Measurements from ENCODE around the gene CCDC77. TPM values are rescaled to one million over a fixed set of nuclear protein-coding genes. Genes with fewer than 3 reads are reported as not detected.
A peak's percentile ranks its signal among the peaks of the same experiment; 100 is the strongest.

Gene CCDC77
- total and polyA plus RNA-seq, 2 experiments from 2014 or later, result 24.7 to 26.7 TPM

GRCh38 chr12:473198-473597 is 71.8 kb downstream of the CCDC77 start:
- H2AFZ ChIP-seq, result no peak overlapping the region

GRCh38 chr12:473863-474577 is 72.6 kb downstream of the CCDC77 start:
- H3K4me3 Mint-ChIP-seq, result no peak overlapping the region
- ATAC-seq, result peak; percentile 63; the same call in 2 of the 3 replicates
- TF ChIP-seq, protein P1, sequence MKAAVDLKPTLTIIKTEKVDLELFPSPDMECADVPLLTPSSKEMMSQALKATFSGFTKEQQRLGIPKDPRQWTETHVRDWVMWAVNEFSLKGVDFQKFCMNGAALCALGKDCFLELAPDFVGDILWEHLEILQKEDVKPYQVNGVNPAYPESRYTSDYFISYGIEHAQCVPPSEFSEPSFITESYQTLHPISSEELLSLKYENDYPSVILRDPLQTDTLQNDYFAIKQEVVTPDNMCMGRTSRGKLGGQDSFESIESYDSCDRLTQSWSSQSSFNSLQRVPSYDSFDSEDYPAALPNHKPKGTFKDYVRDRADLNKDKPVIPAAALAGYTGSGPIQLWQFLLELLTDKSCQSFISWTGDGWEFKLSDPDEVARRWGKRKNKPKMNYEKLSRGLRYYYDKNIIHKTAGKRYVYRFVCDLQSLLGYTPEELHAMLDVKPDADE (IDR thresholded peaks at IDR 0.05), result no peak
- TF ChIP-seq CREB1 (CRISPR knock-in tag; IDR thresholded peaks at IDR 0.05; ENCODE audit: low read depth), result no peak
- TF ChIP-seq, protein P2, sequence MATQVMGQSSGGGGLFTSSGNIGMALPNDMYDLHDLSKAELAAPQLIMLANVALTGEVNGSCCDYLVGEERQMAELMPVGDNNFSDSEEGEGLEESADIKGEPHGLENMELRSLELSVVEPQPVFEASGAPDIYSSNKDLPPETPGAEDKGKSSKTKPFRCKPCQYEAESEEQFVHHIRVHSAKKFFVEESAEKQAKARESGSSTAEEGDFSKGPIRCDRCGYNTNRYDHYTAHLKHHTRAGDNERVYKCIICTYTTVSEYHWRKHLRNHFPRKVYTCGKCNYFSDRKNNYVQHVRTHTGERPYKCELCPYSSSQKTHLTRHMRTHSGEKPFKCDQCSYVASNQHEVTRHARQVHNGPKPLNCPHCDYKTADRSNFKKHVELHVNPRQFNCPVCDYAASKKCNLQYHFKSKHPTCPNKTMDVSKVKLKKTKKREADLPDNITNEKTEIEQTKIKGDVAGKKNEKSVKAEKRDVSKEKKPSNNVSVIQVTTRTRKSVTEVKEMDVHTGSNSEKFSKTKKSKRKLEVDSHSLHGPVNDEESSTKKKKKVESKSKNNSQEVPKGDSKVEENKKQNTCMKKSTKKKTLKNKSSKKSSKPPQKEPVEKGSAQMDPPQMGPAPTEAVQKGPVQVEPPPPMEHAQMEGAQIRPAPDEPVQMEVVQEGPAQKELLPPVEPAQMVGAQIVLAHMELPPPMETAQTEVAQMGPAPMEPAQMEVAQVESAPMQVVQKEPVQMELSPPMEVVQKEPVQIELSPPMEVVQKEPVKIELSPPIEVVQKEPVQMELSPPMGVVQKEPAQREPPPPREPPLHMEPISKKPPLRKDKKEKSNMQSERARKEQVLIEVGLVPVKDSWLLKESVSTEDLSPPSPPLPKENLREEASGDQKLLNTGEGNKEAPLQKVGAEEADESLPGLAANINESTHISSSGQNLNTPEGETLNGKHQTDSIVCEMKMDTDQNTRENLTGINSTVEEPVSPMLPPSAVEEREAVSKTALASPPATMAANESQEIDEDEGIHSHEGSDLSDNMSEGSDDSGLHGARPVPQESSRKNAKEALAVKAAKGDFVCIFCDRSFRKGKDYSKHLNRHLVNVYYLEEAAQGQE (IDR thresholded peaks at IDR 0.05; ENCODE audit: unreplicated experiment), result no peak
- TF ChIP-seq STAT1 (IDR thresholded peaks at IDR 0.05; ENCODE audit: unreplicated experiment), result no peak
- no peak for TF ChIP-seq NANOG (IDR thresholded peaks at IDR 0.05; ENCODE audit: borderline replicate concordance)
- no peak for TF ChIP-seq POLR2AphosphoS5 (IDR thresholded peaks at IDR 0.05; ENCODE audit: low read depth)
- no peak for TF ChIP-seq EZH2phosphoT487 (IDR thresholded peaks at IDR 0.05; ENCODE audit: unreplicated experiment)
- no peak for TF ChIP-seq ZNF114 (CRISPR knock-in tag; IDR thresholded peaks at IDR 0.05)
- TF ChIP-seq, protein P3, sequence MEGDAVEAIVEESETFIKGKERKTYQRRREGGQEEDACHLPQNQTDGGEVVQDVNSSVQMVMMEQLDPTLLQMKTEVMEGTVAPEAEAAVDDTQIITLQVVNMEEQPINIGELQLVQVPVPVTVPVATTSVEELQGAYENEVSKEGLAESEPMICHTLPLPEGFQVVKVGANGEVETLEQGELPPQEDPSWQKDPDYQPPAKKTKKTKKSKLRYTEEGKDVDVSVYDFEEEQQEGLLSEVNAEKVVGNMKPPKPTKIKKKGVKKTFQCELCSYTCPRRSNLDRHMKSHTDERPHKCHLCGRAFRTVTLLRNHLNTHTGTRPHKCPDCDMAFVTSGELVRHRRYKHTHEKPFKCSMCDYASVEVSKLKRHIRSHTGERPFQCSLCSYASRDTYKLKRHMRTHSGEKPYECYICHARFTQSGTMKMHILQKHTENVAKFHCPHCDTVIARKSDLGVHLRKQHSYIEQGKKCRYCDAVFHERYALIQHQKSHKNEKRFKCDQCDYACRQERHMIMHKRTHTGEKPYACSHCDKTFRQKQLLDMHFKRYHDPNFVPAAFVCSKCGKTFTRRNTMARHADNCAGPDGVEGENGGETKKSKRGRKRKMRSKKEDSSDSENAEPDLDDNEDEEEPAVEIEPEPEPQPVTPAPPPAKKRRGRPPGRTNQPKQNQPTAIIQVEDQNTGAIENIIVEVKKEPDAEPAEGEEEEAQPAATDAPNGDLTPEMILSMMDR (conservative IDR thresholded peaks at IDR 0.05; ENCODE audit: low read depth in 2 of 2), result no peak
- no peak for TF ChIP-seq ZNF331 (CRISPR knock-in tag; IDR thresholded peaks at IDR 0.05; ENCODE audit: low read depth)

More at GRCh38 chr12:473198-473597, 71.8 kb downstream of the CCDC77 start:
- Histone ChIP-seq H3K4me2 (no peak overlapping the region), H3K4me1 (ENCODE audit: insufficient read depth) (peaks cover 10% of the 10 kb centered on the region; the same call in 1 of the 2 replicates), H3K9me2 (ENCODE audit: insufficient read depth) (peaks cover 2% of the 10 kb centered on the region; the same call in 1 of the 2 replicates), H3K4me3 (no peak overlapping the region), H4K20me1 (replicated peaks; ENCODE audit: insufficient read depth) (0 out of 2 replicates have a peak, but pooled peaks cover 5% of the 10 kb centered on the region), H3K79me2 (replicated peaks; ENCODE audit: insufficient read depth) (no peaks in the 10 kb centered on the region), H3K36me3 (ENCODE audit: insufficient read depth) (no peaks in the 10 kb centered on the region), H3K27me3 (ENCODE audit: insufficient read depth) (no peaks in the 10 kb centered on the region), H3F3A (replicated peaks; ENCODE audit: low read depth) (no peaks in the 10 kb centered on the region), H3K27ac (ENCODE audit: low read depth) (no peak overlapping the region)
- DNase-seq (ENCODE audit: low spot score), result no peak
- no peaks in the 10 kb centered on the region for H3K27me3 Mint-ChIP-seq (ENCODE audit: insufficient read depth, low read depth, poor library complexity)
- H3K27ac Mint-ChIP-seq, result no peak overlapping the region
- peaks cover 16% of the 10 kb centered on the region for H3K4me1 Mint-ChIP-seq
- H3K36me3 Mint-ChIP-seq (ENCODE audit: low read depth), result no peaks in the 10 kb centered on the region
- no peak for TF ChIP-seq ZNF331 (CRISPR knock-in tag; IDR thresholded peaks at IDR 0.05; ENCODE audit: low read depth)
- TF ChIP-seq EZH2 (IDR thresholded peaks at IDR 0.05; ENCODE audit: low read depth, unreplicated experiment), result no peak
- no peak for TF ChIP-seq EZH2phosphoT487 (IDR thresholded peaks at IDR 0.05; ENCODE audit: unreplicated experiment)
- H3K4me3 Mint-ChIP-seq, result no peak overlapping the region
- no peaks in the 10 kb centered on the region; the same call in 2 of the 3 replicates for H3K9me3 Mint-ChIP-seq
- no peak for ATAC-seq

More at GRCh38 chr12:473863-474577, 72.6 kb downstream of the CCDC77 start:
- Histone ChIP-seq H3K27ac (ENCODE audit: low read depth) (no peak overlapping the region), H3K9me2 (ENCODE audit: insufficient read depth) (peaks cover 2% of the 10 kb centered on the region; the same call in 1 of the 2 replicates), H3K4me3 (no peak overlapping the region), H3F3A (replicated peaks; ENCODE audit: low read depth) (no peaks in the 10 kb centered on the region), H3K4me1 (ENCODE audit: insufficient read depth) (peaks cover 10% of the 10 kb centered on the region; the same call in 1 of the 2 replicates), H3K36me3 (ENCODE audit: insufficient read depth) (no peaks in the 10 kb centered on the region), H3K79me2 (replicated peaks; ENCODE audit: insufficient read depth) (no peaks in the 10 kb centered on the region), H3K4me2 (no peak overlapping the region), H3K27me3 (ENCODE audit: insufficient read depth) (no peaks in the 10 kb centered on the region), H2AFZ (no peak overlapping the region), H4K20me1 (replicated peaks; ENCODE audit: insufficient read depth) (0 out of 2 replicates have a peak, but pooled peaks cover 5% of the 10 kb centered on the region)
- DNase-seq (ENCODE audit: low spot score), result peak; percentile 63
- H3K27ac Mint-ChIP-seq, result no peak overlapping the region
- no peaks in the 10 kb centered on the region; the same call in 2 of the 3 replicates for H3K9me3 Mint-ChIP-seq
- peaks cover 16% of the 10 kb centered on the region for H3K4me1 Mint-ChIP-seq
- H3K27me3 Mint-ChIP-seq (ENCODE audit: insufficient read depth, low read depth, poor library complexity), result no peaks in the 10 kb centered on the region
- no peaks in the 10 kb centered on the region for H3K36me3 Mint-ChIP-seq (ENCODE audit: low read depth)

Data from GM23338 (cell line).